Measurements from ENCODE around the gene SPINK9.

Gene SPINK9

DNA sequence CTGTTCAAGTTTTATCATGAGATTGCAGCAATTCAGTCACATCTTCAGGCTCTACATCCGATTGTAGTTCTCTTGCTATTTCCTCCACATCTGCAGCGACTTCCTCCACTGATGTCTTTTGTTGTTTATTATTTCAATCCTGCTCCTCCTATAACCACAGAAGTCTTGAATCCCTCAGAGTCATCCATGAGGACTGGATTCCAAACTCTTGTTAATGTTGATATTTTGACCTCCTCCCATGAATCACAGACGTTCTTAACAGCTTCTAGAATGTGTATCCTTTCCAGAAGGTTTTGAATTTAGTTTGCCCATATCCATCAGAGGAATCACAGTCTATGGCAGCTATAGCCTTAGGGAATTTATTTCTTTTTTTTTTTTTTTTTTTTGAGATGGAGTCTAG lies 52.0 kb downstream of the SPINK9 start:
- no peak overlapping the region for H3K4me3 ChIP-seq (ENCODE audit: low read depth, low read length)
- no peak for DNase-seq (ENCODE audit: low read depth)
- TF ChIP-seq, protein P1, sequence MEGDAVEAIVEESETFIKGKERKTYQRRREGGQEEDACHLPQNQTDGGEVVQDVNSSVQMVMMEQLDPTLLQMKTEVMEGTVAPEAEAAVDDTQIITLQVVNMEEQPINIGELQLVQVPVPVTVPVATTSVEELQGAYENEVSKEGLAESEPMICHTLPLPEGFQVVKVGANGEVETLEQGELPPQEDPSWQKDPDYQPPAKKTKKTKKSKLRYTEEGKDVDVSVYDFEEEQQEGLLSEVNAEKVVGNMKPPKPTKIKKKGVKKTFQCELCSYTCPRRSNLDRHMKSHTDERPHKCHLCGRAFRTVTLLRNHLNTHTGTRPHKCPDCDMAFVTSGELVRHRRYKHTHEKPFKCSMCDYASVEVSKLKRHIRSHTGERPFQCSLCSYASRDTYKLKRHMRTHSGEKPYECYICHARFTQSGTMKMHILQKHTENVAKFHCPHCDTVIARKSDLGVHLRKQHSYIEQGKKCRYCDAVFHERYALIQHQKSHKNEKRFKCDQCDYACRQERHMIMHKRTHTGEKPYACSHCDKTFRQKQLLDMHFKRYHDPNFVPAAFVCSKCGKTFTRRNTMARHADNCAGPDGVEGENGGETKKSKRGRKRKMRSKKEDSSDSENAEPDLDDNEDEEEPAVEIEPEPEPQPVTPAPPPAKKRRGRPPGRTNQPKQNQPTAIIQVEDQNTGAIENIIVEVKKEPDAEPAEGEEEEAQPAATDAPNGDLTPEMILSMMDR (IDR thresholded peaks at IDR 0.05; ENCODE audit: insufficient read depth, low read depth, low read length, missing control alignments): no peak

DNA sequence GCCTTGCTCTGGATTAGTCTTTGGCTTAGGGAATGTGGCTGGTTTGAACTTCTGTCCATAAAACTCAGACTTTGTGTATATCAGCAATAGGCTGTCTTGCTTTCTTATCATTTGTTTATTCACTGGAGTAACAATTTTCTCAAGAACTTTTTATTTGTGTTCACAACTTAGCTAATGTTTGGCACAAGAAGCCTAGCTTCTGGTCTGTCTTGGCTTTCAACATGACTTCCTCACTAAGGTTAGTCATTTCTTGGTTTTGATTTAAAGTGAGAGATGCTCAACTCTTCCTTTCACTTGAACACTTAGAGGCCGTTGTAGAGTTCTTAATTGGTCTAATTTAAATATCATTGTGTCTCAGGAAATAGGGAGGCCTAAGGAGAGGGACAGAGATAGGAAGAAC lies 53.3 kb downstream of the SPINK9 start:
- peak; percentile 24 for DNase-seq (ENCODE audit: low read depth)
- TF ChIP-seq, protein P1 (IDR thresholded peaks at IDR 0.05; ENCODE audit: insufficient read depth, low read depth, low read length, missing control alignments): no peak
- no peak overlapping the region for H3K4me3 ChIP-seq (ENCODE audit: low read depth, low read length)

Measured in GM12865 (cell line).